ENCODE measurements around the gene NTN4.

- TF ChIP-seq, protein P1, sequence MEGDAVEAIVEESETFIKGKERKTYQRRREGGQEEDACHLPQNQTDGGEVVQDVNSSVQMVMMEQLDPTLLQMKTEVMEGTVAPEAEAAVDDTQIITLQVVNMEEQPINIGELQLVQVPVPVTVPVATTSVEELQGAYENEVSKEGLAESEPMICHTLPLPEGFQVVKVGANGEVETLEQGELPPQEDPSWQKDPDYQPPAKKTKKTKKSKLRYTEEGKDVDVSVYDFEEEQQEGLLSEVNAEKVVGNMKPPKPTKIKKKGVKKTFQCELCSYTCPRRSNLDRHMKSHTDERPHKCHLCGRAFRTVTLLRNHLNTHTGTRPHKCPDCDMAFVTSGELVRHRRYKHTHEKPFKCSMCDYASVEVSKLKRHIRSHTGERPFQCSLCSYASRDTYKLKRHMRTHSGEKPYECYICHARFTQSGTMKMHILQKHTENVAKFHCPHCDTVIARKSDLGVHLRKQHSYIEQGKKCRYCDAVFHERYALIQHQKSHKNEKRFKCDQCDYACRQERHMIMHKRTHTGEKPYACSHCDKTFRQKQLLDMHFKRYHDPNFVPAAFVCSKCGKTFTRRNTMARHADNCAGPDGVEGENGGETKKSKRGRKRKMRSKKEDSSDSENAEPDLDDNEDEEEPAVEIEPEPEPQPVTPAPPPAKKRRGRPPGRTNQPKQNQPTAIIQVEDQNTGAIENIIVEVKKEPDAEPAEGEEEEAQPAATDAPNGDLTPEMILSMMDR (IDR thresholded peaks at IDR 0.05): no peak
- no peak for TF ChIP-seq POLR2A (IDR thresholded peaks at IDR 0.05)
Measured at GRCh38 chr12:95611676-95612309, 178.8 kb downstream of the NTN4 start.

Data from esophagus squamous epithelium (tissue), 4 donors.